Measurements from ENCODE around the gene IMPA2. TPM values are rescaled to one million over a fixed set of nuclear protein-coding genes. Genes with fewer than 3 reads are reported as not detected.
"Not testable (repeated sequence)": the region's sequence is repeated elsewhere in the genome, so short reads cannot be mapped to it uniquely, and the experiment has no call there.

The IMPA2 gene
- total RNA-seq, 6 experiments from 2014 or later = 1.2 to 2.5 (median 1.5) TPM

GRCh38 chr18:11956371-11957308 is 24.7 kb upstream of the IMPA2 start:
- no peak; the same call in 1 of the 2 replicates for TF ChIP-seq CTCF (IDR thresholded peaks at IDR 0.05)
- H3K4me1 Mint-ChIP-seq (ENCODE audit: low read depth) = peaks cover 21% of the 10 kb centered on the region
- DNase-seq = no peak
- peaks cover 16% of the 10 kb centered on the region for H3K36me3 Mint-ChIP-seq (ENCODE audit: low read depth)
- H3K27ac Mint-ChIP-seq = no peak overlapping the region
- H3K27me3 Mint-ChIP-seq (ENCODE audit: insufficient read depth) = no peaks in the 10 kb centered on the region; the same call in 1 of the 2 replicates
- H3K4me3 Mint-ChIP-seq = no peak overlapping the region
- peaks cover 28% of the 10 kb centered on the region for H3K9me3 Mint-ChIP-seq

GRCh38 chr18:11957636-11958035 is 23.7 kb upstream of the IMPA2 start:
- DNase-seq = no peak
- H3K27ac Mint-ChIP-seq = no peak overlapping the region
- H3K4me3 Mint-ChIP-seq = no peak overlapping the region
- peaks cover 16% of the 10 kb centered on the region for H3K36me3 Mint-ChIP-seq (ENCODE audit: low read depth)
- H3K4me1 Mint-ChIP-seq (ENCODE audit: low read depth) = peaks cover 26% of the 10 kb centered on the region
- H3K9me3 Mint-ChIP-seq = peaks cover 28% of the 10 kb centered on the region
- H3K27me3 Mint-ChIP-seq (ENCODE audit: insufficient read depth) = no peaks in the 10 kb centered on the region; the same call in 1 of the 2 replicates
- TF ChIP-seq CTCF (IDR thresholded peaks at IDR 0.05) = no peak

- H3K4me3 Mint-ChIP-seq; DNase-seq; H3K27ac Mint-ChIP-seq; H3K27me3 Mint-ChIP-seq (ENCODE audit: insufficient read depth): not testable (repeated sequence)
- peaks cover 16% of the 10 kb centered on the region for H3K36me3 Mint-ChIP-seq (ENCODE audit: low read depth)
- H3K4me1 Mint-ChIP-seq (ENCODE audit: low read depth) = peaks cover 32% of the 10 kb centered on the region
- peaks cover 28% of the 10 kb centered on the region for H3K9me3 Mint-ChIP-seq
These were observed 21.7 kb upstream of the IMPA2 start for GRCh38 chr18:11959651-11960050.

- H3K36me3 Mint-ChIP-seq (ENCODE audit: low read depth) = peaks cover 16% of the 10 kb centered on the region
- H3K4me3 Mint-ChIP-seq = no peak overlapping the region
- no peak for TF ChIP-seq CTCF (IDR thresholded peaks at IDR 0.05)
- H3K27me3 Mint-ChIP-seq (ENCODE audit: insufficient read depth) = no peaks in the 10 kb centered on the region; the same call in 1 of the 2 replicates
- peaks cover 22% of the 10 kb centered on the region for H3K9me3 Mint-ChIP-seq
- no peak for DNase-seq
- H3K27ac Mint-ChIP-seq = no peak overlapping the region
- peaks cover 19% of the 10 kb centered on the region for H3K4me1 Mint-ChIP-seq (ENCODE audit: low read depth)
These were observed 20.4 kb upstream of the IMPA2 start for GRCh38 chr18:11960743-11961380.

- Mint-ChIP-seq H3K4me3 (no peak overlapping the region), H3K27ac (peak overlapping the region; percentile 24; the same call in 1 of the 2 replicates), H3K36me3 (ENCODE audit: low read depth) (peaks cover 3% of the 10 kb centered on the region), H3K4me1 (ENCODE audit: low read depth) (peaks cover 19% of the 10 kb centered on the region), H3K27me3 (ENCODE audit: insufficient read depth) (no peaks in the 10 kb centered on the region; the same call in 1 of the 2 replicates), H3K9me3 (peaks cover 9% of the 10 kb centered on the region)
- TF ChIP-seq CTCF (IDR thresholded peaks at IDR 0.05) = no peak
- DNase-seq = no peak
These were observed 18.7 kb upstream of the IMPA2 start for GRCh38 chr18:11962597-11962996.
